NCI-H526 (cell line): ENCODE data around the gene KCTD12.

Experiments
- DNase-seq, 2 experiments: peaks; one replicate each; lab custom pipeline; 2025; lab: John Stamatoyannopoulos, UW

The KCTD12 gene

DNA sequence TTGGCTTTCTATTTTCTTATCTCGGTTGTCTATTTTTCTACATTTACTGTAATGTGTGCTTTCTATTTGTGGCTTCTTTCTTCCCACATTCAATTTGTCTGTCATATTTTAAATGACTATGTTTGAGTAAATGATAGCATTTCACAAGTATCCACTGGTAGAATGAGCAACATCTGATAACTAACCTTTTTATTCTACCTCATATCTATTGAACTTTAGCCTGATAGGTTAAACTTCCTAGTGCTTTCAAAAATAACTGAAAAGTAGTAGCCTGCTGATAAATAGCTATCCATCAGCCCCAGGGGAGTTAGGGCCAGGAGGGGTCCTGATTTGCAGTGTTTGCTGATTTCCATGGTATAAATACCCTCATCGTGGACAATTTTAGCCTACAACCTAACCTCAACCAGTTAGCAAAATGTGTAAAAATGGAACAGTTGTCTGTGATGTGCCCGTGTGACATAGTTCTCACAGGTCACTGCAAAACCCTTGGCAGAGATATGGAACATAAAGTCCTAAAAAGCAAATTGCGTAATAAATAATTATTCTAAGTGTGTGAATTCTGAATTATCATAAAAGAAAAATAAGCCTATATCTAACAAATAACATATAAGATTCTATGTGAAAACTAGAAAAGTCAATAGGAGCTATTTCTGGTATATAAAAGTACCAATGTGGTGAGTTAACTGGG, 32.1 kb downstream of the KCTD12 start:
- no peak for DNase-seq

GRCh38 chr13:76853481-76853880, 32.7 kb downstream of the KCTD12 start:
- no peak for DNase-seq

- DNase-seq: no peak
These were observed 33.2 kb downstream of the KCTD12 start for GRCh38 chr13:76852986-76853385.

GRCh38 chr13:76851961-76852360, 34.2 kb downstream of the KCTD12 start:
- DNase-seq: no peak

DNA sequence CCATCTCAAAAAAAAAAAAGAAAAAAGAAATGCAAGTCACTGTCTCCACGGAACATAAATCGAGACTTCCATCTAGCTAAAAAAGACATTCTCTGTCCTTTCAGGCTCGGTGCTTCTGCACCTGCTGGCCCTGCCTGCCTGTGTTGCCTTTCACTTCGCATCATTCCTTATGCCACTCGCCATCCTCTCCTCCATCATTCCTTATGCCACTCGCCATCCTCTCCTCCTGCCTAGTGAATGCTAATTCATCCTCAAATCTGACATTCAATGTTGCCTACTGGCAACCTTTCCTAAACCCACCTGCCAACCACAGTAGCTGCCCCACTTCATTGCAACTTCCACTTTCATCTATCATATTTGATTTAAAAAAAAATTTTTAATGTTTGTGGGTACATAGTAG, 36.7 kb downstream of the KCTD12 start:
- DNase-seq: no peak

- no peak for DNase-seq
These were observed 37.6 kb downstream of the KCTD12 start for GRCh38 chr13:76848596-76848995.

GRCh38 chr13:76846363-76846762, 39.8 kb downstream of the KCTD12 start:
- no peak for DNase-seq

- DNase-seq: no peak
These were observed 40.3 kb downstream of the KCTD12 start for GRCh38 chr13:76845865-76846264.

DNA sequence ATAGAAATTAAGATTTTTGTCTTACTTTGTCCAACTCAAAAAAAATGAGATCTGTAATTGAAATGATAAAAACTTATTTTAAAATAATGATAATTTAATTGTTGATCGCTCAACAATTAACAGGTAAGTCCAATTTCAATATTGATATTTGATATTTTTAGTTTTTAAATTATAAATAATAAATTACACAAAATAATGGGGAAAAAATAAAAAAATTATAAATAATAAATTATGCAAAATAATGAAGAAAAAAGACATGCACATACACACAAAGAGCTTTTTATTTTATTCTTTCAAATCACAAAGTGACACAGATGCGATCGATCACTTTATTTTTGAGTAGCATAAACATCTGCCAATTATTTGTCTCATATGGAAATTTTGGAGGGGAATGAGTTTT, 40.8 kb downstream of the KCTD12 start:
- no peak for DNase-seq

DNA sequence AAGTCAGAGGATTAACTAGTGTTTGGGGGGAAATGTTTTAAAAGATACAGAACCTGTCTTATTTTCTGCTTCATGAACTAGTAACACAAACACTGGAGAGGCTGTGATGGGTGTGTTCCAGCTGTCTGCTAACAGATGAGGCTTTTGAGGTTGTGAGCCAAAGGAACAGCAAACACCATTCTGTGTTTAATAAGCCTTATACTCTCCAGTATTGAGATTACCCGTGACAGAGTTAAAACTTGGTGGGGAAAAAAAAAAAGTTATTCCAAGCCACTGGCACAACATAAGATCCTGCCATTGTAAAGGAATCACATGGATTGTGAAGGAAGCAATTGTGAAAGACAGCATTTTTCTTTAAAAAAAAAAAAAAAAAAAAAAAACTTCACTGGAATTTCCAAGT, 48.4 kb downstream of the KCTD12 start:
- peak in 1 of 2 experiments; percentile 12 for DNase-seq

- no peak for DNase-seq
These were observed 49.9 kb downstream of the KCTD12 start for GRCh38 chr13:76836311-76836710.

GRCh38 chr13:76833441-76833954, 52.7 kb downstream of the KCTD12 start:
- DNase-seq: peak; percentile 64 to 72

DNA sequence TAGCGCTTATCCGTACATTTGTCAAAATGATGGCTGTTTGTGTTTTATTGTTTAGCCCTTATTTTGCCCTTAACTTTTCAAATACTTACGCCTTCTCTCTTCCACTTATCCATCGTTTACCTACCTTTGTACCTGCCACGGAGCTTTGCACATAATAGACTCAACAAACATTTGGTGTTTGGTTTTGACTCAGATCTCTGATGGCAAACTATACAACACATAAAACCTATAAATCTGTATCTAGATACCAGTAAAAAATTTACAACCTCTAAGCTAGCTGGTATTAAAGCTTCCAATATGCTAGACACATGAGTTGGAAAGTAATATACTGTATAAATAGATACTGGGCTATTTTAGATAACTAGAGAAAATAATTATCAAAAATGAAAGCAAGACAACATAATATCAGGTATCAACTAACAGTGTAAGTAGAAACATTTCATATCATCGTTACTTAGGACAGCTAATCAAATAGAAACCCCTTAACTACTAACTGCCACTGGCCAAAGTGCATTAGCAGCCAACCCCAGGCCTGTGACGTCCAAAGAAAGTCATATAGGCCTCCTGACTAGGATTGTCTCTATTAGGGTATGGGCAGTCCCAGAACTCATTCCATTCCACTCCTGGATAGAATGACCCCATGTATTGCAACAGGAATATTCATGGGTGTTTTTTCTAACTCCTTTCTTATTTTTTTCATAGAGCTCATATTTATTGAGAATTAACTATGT, 53.8 kb downstream of the KCTD12 start:
- peak; percentile 26 to 43 for DNase-seq

GRCh38 chr13:76830805-76831204, 55.4 kb downstream of the KCTD12 start:
- no peak for DNase-seq
